ENCODE measurements around the gene PRKCH.

PRKCH gene

GRCh38 chr14:61368114-61368710, 46.8 kb downstream of the PRKCH start:
- DNase-seq (ENCODE audit: low read depth), result no peak

- DNase-seq (ENCODE audit: low read depth), result no peak
Measured at GRCh38 chr14:61368781-61369453, 47.5 kb downstream of the PRKCH start.

DNA sequence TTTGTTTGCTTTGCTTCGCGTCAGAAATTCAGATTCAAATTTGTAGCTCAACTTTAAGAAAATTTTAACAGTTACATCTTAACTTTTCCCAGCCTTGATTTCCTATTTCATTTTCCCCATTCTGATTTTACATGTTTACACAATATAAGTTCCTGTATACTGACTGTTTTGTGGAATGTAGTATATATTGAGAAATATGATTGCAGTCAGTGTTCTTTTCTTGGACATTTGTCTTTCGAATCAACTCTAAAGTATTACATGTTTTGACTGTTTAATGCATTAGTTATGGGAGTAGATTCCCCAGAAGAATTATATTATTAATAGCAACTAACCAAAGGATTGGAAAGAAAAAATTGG, 48.1 kb downstream of the PRKCH start:
- DNase-seq (ENCODE audit: low read depth), result no peak

- DNase-seq (ENCODE audit: low read depth), result no peak
Measured at GRCh38 chr14:61372379-61372778, 51.0 kb downstream of the PRKCH start.

- DNase-seq (ENCODE audit: low read depth), result no peak
Measured at GRCh38 chr14:61372842-61373555, 51.6 kb downstream of the PRKCH start.

DNA sequence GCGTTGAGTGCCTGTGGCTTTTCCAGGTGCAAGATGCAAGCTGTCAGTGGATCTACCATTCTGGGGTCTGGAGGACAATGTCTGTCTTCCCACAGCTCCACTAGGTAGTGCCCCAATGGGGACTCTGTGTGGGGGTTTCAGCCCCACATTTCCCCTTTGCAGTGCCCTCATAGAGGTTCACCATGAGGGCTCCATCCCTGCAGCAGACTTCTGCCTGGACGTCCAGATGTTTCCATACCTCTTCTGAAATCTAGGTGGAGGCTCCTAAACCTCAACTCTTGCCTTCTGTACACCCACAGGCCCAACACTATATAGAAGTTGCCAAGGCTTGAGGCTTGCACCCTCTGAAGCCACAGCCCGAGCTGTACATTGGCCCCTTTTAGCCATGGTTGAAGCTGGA, 52.9 kb downstream of the PRKCH start:
- DNase-seq (ENCODE audit: low read depth), result no peak

- no peak for DNase-seq (ENCODE audit: low read depth)
Measured at GRCh38 chr14:61375218-61375617, 53.8 kb downstream of the PRKCH start.

GRCh38 chr14:61376314-61376713, 54.9 kb downstream of the PRKCH start:
- DNase-seq (ENCODE audit: low read depth), result no peak

DNA sequence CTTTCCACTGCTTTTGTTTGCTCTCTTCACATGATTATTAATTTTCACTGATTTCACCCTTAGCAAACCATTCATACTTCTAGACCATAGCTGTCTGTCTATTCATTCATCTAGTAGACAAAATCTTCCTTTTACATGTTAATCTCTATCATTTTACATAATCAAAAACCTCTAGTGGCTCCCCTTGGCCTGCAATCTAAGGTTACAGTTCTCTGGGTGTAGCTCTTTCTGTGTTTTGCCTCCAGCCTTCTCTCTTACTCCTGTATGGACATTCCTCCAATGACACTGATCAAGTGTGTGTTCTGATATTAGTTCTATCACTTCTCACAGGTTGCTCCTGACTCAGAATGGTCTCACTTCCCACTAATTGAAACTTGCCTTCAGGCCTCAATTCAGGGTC, 56.4 kb downstream of the PRKCH start:
- DNase-seq (ENCODE audit: low read depth), result no peak

- DNase-seq (ENCODE audit: low read depth), result no peak
Measured at GRCh38 chr14:61379639-61380184, 58.3 kb downstream of the PRKCH start.

DNA sequence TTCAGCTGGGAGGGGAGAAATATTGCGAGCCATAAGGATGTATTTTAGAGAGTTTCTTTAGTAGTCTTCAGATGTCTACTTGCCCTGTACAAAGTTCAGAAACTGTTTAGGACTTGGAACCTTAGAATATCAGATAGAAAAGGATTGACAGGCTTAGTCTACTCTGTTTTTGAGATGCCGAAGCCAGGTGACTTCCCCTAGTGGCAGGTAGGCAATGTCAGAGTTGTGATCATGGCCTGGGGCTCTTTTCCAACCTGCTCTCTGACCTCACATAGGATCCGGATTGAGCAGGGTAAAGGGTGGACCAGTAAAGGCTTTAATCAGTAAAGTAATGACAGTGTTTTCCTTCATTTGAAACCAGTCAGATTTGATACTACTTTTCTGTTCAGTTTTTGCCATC, 59.6 kb downstream of the PRKCH start:
- no peak for DNase-seq (ENCODE audit: low read depth)

- no peak for DNase-seq (ENCODE audit: low read depth)
Measured at GRCh38 chr14:61381553-61381952, 60.2 kb downstream of the PRKCH start.

- no peak for DNase-seq (ENCODE audit: low read depth)
Measured at GRCh38 chr14:61382842-61383241, 61.5 kb downstream of the PRKCH start.

GRCh38 chr14:61385002-61385685, 63.8 kb downstream of the PRKCH start:
- DNase-seq (ENCODE audit: low read depth), result peak; percentile 27

DNA sequence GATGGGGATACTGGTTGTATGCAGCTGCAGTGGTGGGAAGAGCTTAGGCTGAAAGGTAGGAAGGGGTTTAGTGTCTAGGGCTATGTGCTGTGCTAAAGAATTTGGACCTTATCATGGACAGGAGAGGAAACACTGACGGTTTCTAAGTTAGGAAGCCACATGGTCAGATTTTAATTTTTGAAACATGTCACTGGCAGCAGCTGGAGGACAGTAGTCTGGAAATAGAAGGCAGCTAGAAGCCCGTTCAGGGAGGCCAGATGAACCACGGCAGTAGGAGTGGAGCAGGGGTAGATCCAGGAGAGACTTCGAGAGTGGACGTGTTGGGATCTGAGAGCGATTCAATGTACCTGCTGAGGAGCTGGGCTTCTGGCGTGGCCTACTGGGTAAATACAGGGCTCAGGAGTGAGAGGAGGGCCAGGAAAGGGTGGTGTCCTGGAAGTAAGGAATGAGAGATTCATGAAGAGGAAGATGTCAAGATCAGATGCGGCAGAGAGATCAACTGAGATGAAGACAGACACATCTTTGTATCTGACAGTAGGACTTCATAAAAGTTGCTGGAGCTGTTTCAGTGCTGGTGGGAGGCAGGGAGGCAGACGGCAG, 64.9 kb downstream of the PRKCH start:
- DNase-seq (ENCODE audit: low read depth), result no peak

- no peak for DNase-seq (ENCODE audit: low read depth)
Measured at GRCh38 chr14:61387076-61387475, 65.7 kb downstream of the PRKCH start.

- DNase-seq (ENCODE audit: low read depth), result no peak
Measured at GRCh38 chr14:61388173-61388975, 67.0 kb downstream of the PRKCH start.

GRCh38 chr14:61388976-61389576, 67.7 kb downstream of the PRKCH start:
- no peak for DNase-seq (ENCODE audit: low read depth)

DNA sequence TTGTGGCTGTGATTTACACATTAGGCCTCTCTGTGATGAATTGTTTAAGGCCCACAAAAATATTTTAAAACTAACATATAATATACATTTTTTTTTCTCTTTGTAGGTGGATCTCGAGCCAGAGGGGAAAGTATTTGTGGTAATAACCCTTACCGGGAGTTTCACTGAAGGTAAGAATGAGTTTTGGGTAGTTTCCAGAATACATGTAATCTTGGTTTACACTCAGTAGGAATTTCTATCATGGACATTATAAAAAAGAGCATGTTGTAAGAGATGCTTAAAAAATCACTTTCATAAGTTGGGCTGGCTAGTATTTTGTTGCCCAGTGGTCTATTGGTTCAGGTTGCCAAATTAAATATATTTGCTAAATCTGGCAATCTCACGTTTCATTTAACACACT, 69.7 kb downstream of the PRKCH start:
- DNase-seq (ENCODE audit: low read depth), result no peak

DNA sequence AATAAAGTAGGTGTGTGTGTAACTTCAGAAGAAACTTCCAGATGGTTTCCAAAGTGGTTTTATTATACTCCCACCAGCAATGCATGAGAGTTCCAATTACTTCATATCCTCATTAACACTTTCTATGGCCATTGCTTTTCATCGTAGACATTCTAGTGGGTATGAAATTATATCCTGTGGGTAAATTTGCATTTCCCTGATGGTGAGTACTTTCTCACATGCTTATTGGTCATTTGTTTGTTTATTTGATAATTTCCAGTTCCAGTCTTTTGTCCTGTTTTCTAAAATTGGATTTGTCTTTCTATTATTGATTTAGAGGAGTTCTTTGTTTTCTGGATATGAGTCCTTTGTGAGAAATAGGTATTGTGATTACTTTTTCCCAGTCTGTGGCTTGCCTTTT, 70.9 kb downstream of the PRKCH start:
- DNase-seq (ENCODE audit: low read depth), result no peak

- DNase-seq (ENCODE audit: low read depth), result no peak
Measured at GRCh38 chr14:61394542-61394941, 73.2 kb downstream of the PRKCH start.
